IMR-90 (cell line): ENCODE measurements around the gene ACIN1. TPM values are rescaled to one million over a fixed set of nuclear protein-coding genes. Genes with fewer than 3 reads are reported as not detected.

Experiments
- ATAC-seq: fragments of 200-7000 bp; cut with Tn5 transposase; 2 replicates; pipeline ENCODE4 v1.9.1; 2020; ENCODE audit warnings: low read depth, mild to moderate bottlenecking, moderate library complexity
- BruUV-seq: library from RNA; stranded (reverse); fragments of 400-500 nt; replicated peaks from 2 replicates; lab custom pipeline; 2021; lab: Mats Ljungman, UMichigan
- CTCF ChIA-PET: fragments of 300-600 bp; formaldehyde crosslinking; extraction: SDS; loops from one replicate; lab custom pipeline; 2021; ENCODE audit warnings: antibody characterized with exemption; lab: Yijun Ruan, JAX
- POLR2A ChIA-PET: fragments of 300-600 bp; sonication (Branson Sonifier 250); formaldehyde crosslinking; loops from one replicate; lab custom pipeline; 2022; ENCODE audit warnings: antibody characterized with exemption; ENCODE audit not compliant: unreplicated experiment; lab: Charles Lee
- DNase-seq: peaks from one replicate; pipeline ENCODE4 v3.0.0; 2013
- H2AFZ ChIP-seq: replicated peaks from 2 replicates; pipeline ENCODE3; 2013; ENCODE audit warnings: low read length, mild to moderate bottlenecking; ENCODE audit not compliant: poor library complexity
- H2AK5ac ChIP-seq: 2 replicates; pipeline ENCODE4 v1.6.1; 2013; ENCODE audit warnings: low read depth, low read length, inconsistent platforms
- H2AK9ac ChIP-seq: replicated peaks from 2 replicates; pipeline ENCODE3; 2013; ENCODE audit warnings: mild to moderate bottlenecking, low read depth, low read length, moderate library complexity; ENCODE audit not compliant: poor library complexity
- H2BK120ac ChIP-seq: 2 replicates; pipeline ENCODE4 v1.6.1; 2013; ENCODE audit warnings: low read depth, low read length, inconsistent platforms
- H2BK15ac ChIP-seq: 3 replicates; pipeline ENCODE4 v1.6.1; 2013; ENCODE audit warnings: low read depth, low read length, inconsistent platforms
- H2BK20ac ChIP-seq: 2 replicates; pipeline ENCODE4 v1.6.1; 2013; ENCODE audit warnings: low read depth, mild to moderate bottlenecking, inconsistent platforms, low read length, moderate library complexity
- H2BK5ac ChIP-seq: 2 replicates; pipeline ENCODE4 v1.6.1; 2013; ENCODE audit warnings: mild to moderate bottlenecking, low read depth, low read length, inconsistent platforms; ENCODE audit not compliant: poor library complexity, severe bottlenecking
- H3K14ac ChIP-seq: replicated peaks from 2 replicates; pipeline ENCODE4 v1.6.1; 2013; ENCODE audit warnings: low read depth, low read length, inconsistent platforms
- H3K18ac ChIP-seq: 2 replicates; pipeline ENCODE4 v1.6.1; 2013; ENCODE audit warnings: low read depth, low read length, control low read depth
- H3K23ac ChIP-seq: 2 replicates; pipeline ENCODE4 v1.6.1; 2013; ENCODE audit warnings: low read depth, low read length, inconsistent platforms
- H3K27ac ChIP-seq: 2 replicates; pipeline ENCODE4 v1.5.1; 2013; ENCODE audit warnings: mild to moderate bottlenecking, control low read depth, low read length; ENCODE audit not compliant: insufficient read depth
- H3K27me3 ChIP-seq: 2 replicates; pipeline ENCODE4 v1.6.1; 2013; ENCODE audit warnings: low read length; ENCODE audit not compliant: control insufficient read depth, insufficient read depth
- H3K36me3 ChIP-seq: 2 replicates; pipeline ENCODE4 v1.6.1; 2013; ENCODE audit warnings: low read length, mixed read lengths; ENCODE audit not compliant: control insufficient read depth, insufficient read depth
- H3K4ac ChIP-seq: 2 replicates; pipeline ENCODE4 v1.6.1; 2013; ENCODE audit warnings: low read depth, low read length, inconsistent platforms
- H3K4me1 ChIP-seq: 2 replicates; pipeline ENCODE4 v1.6.1; 2013; ENCODE audit warnings: low read length, mixed read lengths; ENCODE audit not compliant: control insufficient read depth, insufficient read depth
- H3K4me2 ChIP-seq: 2 replicates; pipeline ENCODE4 v1.6.1; 2013; ENCODE audit warnings: low read depth, mild to moderate bottlenecking, control low read depth, low read length, moderate library complexity
- H3K4me3 ChIP-seq: 2 replicates; pipeline ENCODE4 v1.5.1; 2013; ENCODE audit warnings: low read depth, mild to moderate bottlenecking, control low read depth, low read length, moderate library complexity; ENCODE audit not compliant: insufficient read depth
- H3K56ac ChIP-seq: 2 replicates; pipeline ENCODE4 v1.6.1; 2013; ENCODE audit warnings: low read length, inconsistent platforms; ENCODE audit not compliant: insufficient read depth; ENCODE audit errors: extremely low read depth
- H3K79me1 ChIP-seq, 2 experiments: 2 replicates each; pipeline ENCODE4 v1.6.1; 2013; ENCODE audit warnings: low read length in 2 of 2, inconsistent platforms in 1 of 2, low read depth in 1 of 2
- H3K9ac ChIP-seq: 2 replicates; pipeline ENCODE4 v1.6.1; 2013; ENCODE audit warnings: low read depth, low read length, control low read depth
- H3K9me1 ChIP-seq: 2 replicates; pipeline ENCODE4 v1.6.1; 2013; ENCODE audit warnings: low read length, inconsistent platforms; ENCODE audit not compliant: insufficient read depth
- H3K9me3 ChIP-seq: 2 replicates; pipeline ENCODE4 v1.6.1; 2013; ENCODE audit warnings: low read length; ENCODE audit not compliant: control insufficient read depth, insufficient read depth
- H4K20me1 ChIP-seq: 2 replicates; pipeline ENCODE4 v1.6.1; 2013; ENCODE audit warnings: low read length, inconsistent platforms; ENCODE audit not compliant: insufficient read depth
- H4K5ac ChIP-seq: 2 replicates; pipeline ENCODE4 v1.6.1; 2013; ENCODE audit warnings: mild to moderate bottlenecking, low read depth, low read length, control low read depth
- H4K8ac ChIP-seq, 2 experiments: 2 replicates each; pipeline ENCODE4 v1.6.1; 2013; ENCODE audit warnings: low read depth in 2 of 2, low read length in 2 of 2, control low read depth in 1 of 2, inconsistent platforms in 1 of 2
- H4K91ac ChIP-seq: 2 replicates; pipeline ENCODE4 v1.6.1; 2013; ENCODE audit warnings: low read depth, low read length, inconsistent platforms; ENCODE audit not compliant: insufficient read depth
- BHLHE40 ChIP-seq: fragments of 150-350 bp; IDR thresholded peaks from 2 replicates; pipeline ENCODE4 v1.6.1; 2016; ENCODE audit warnings: mild to moderate bottlenecking, low read depth, low read length
- CEBPB ChIP-seq: IDR thresholded peaks from 2 replicates; pipeline ENCODE4 v1.6.1; 2012; ENCODE audit warnings: low read depth, low read length, improper control_type of control experiment
- CHD1 ChIP-seq: IDR thresholded peaks from 2 replicates; pipeline ENCODE4 v1.6.1; 2012; ENCODE audit warnings: low read depth, low read length, improper control_type of control experiment
- CTCF ChIP-seq: conservative IDR thresholded peaks from 2 replicates; pipeline ENCODE4 v1.5.1; 2012; ENCODE audit warnings: mild to moderate bottlenecking, low read depth, low read length, improper control_type of control experiment
- ELK1 ChIP-seq: fragments of 150-350 bp; IDR thresholded peaks from 2 replicates; pipeline ENCODE4 v1.6.1; 2016; ENCODE audit warnings: low read depth, mild to moderate bottlenecking, low read length, moderate library complexity, borderline replicate concordance
- FOS ChIP-seq: fragments of 150-350 bp; IDR thresholded peaks from 2 replicates; pipeline ENCODE4 v1.6.1; 2016; ENCODE audit warnings: low read depth, low read length
- MAFK ChIP-seq: IDR thresholded peaks from 2 replicates; pipeline ENCODE4 v1.6.1; 2012; ENCODE audit warnings: low read depth, low read length, improper control_type of control experiment
- MAZ ChIP-seq: IDR thresholded peaks from 2 replicates; pipeline ENCODE4 v1.6.1; 2012; ENCODE audit warnings: low read depth, mild to moderate bottlenecking, low read length, improper control_type of control experiment, moderate library complexity, borderline replicate concordance
- MXI1 ChIP-seq: IDR thresholded peaks from 2 replicates; pipeline ENCODE4 v1.6.1; 2012; ENCODE audit warnings: low read depth, mild to moderate bottlenecking, low read length, moderate library complexity, borderline replicate concordance
- NFE2L2 ChIP-seq: fragments of 150-350 bp; IDR thresholded peaks from 2 replicates; pipeline ENCODE4 v1.6.1; 2016; ENCODE audit warnings: low read depth, mild to moderate bottlenecking, low read length
- POLR2A ChIP-seq: IDR thresholded peaks from 2 replicates; pipeline ENCODE4 v1.6.1; 2012; ENCODE audit warnings: mild to moderate bottlenecking, low read depth, low read length
- RAD21 ChIP-seq: IDR thresholded peaks from 2 replicates; pipeline ENCODE4 v1.6.1; 2012; ENCODE audit warnings: low read length, improper control_type of control experiment
- RCOR1 ChIP-seq: IDR thresholded peaks from 2 replicates; pipeline ENCODE4 v1.6.1; 2012; ENCODE audit warnings: mild to moderate bottlenecking, low read length, improper control_type of control experiment; ENCODE audit not compliant: insufficient replicate concordance
- RFX5 ChIP-seq: IDR thresholded peaks from 2 replicates; pipeline ENCODE4 v1.8.0; 2012; ENCODE audit warnings: low read depth, mild to moderate bottlenecking, low read length, moderate library complexity
- SMC3 ChIP-seq: fragments of 150-350 bp; IDR thresholded peaks from 2 replicates; pipeline ENCODE4 v1.6.1; 2016; ENCODE audit warnings: low read depth, mild to moderate bottlenecking, antibody characterized with exemption, low read length, moderate library complexity
- WGBS, 2 experiments: methylation state at CpG; one replicate each; pipeline versions ENCODE4 v1.1.5 to v1.1.7; 2013; ENCODE audit warnings: missing lambda C conversion rate in 2 of 2; ENCODE audit not compliant: insufficient read length in 1 of 2; ENCODE audit errors: extremely low coverage in 2 of 2; 5-methylcytosine and 5-hydroxymethylcytosine counted together
- dilution Hi-C: fragments of 300-500 bp; cut with HindIII; formaldehyde crosslinking; loops from one replicate; pipeline ENCODE4 v1.14.3; 2018; ENCODE audit warnings: low sequenced_read_pairs; ENCODE audit not compliant: unreplicated experiment
- in situ Hi-C: fragments of 300-500 bp; cut with MboI; formaldehyde crosslinking; loops from 3 replicates; pipeline ENCODE4 v1.14.3; 2019; ENCODE audit warnings: low sequenced_read_pairs, inconsistent platforms, mixed read lengths
- intact Hi-C: fragments of 100-400 bp; cut with micrococcal nuclease; formaldehyde crosslinking; loops from 2 replicates; pipeline ENCODE4 v1.10.0; 2022
- polyA plus RNA-seq, 3 experiments: library from polyadenylated mRNA; depleted of rRNA; stranded (reverse); fragments of >200 nt; gene quantifications; 2 replicates each; pipeline ENCODE4 v1.2.3, GENCODE V29; 2012; ENCODE audit warnings: low replicate concordance in 1 of 3
- total RNA-seq: library from RNA; depleted of rRNA; stranded (reverse); fragments of >200 nt; gene quantifications from 2 replicates; pipeline ENCODE4 v1.2.3, GENCODE V29; 2012
- TF ChIP-seq, protein P1 (sequence below): fragments of 150-350 bp; IDR thresholded peaks from 2 replicates; pipeline ENCODE4 v1.6.1; 2017; ENCODE audit warnings: mild to moderate bottlenecking, antibody characterized with exemption, low read length, low read depth

The ACIN1 gene
- total and polyA plus RNA-seq, 2 of the 4 experiments (the other 2 are of a cell fraction): 73.8 to 185 TPM

GRCh38 chr14:23127861-23128260 is 32.9 kb upstream of the ACIN1 start:
- no peak for ATAC-seq

More at GRCh38 chr14:23127861-23128260, 32.9 kb upstream of the ACIN1 start:
- Histone ChIP-seq H2BK5ac (no peak overlapping the region), H2BK15ac (no peak overlapping the region), H3K4me1 (no peaks in the 10 kb centered on the region), H3K4ac (no peak overlapping the region), H3K56ac (no peak overlapping the region), H3K4me3 (no peak overlapping the region), H3K9me3 (no peaks in the 10 kb centered on the region), H3K27ac (no peak overlapping the region), H2BK120ac (no peak overlapping the region), H3K36me3 (no peaks in the 10 kb centered on the region), H3K23ac (no peak overlapping the region), H2AK5ac (no peak overlapping the region), H3K18ac (no peak overlapping the region), H3K4me2 (no peak overlapping the region), H4K20me1 (no peaks in the 10 kb centered on the region), H3K9me1 (no peaks in the 10 kb centered on the region), H2AFZ (peak overlapping the region; percentile 33), H3K27me3 (peaks cover 29% of the 10 kb centered on the region), H3K9ac (no peak overlapping the region), H4K8ac (no peak overlapping the region), H3K14ac (no peak overlapping the region), H4K5ac (no peak overlapping the region), H2AK9ac (no peak overlapping the region), H3K79me1 (no peaks in the 10 kb centered on the region), H4K91ac (no peak overlapping the region), H2BK20ac (no peak overlapping the region)
- CTCF ChIA-PET: no interaction called here
- TF ChIP-seq SMC3 (no peak), CEBPB (no peak), CHD1 (no peak), NFE2L2 (no peak), MAFK (no peak), MXI1 (no peak), RAD21 (no peak), RCOR1 (no peak), MAZ (no peak), BHLHE40 (no peak), POLR2A (no peak), CTCF (no peak), FOS (no peak), RFX5 (no peak), ELK1 (no peak)
- TF ChIP-seq, protein P1, sequence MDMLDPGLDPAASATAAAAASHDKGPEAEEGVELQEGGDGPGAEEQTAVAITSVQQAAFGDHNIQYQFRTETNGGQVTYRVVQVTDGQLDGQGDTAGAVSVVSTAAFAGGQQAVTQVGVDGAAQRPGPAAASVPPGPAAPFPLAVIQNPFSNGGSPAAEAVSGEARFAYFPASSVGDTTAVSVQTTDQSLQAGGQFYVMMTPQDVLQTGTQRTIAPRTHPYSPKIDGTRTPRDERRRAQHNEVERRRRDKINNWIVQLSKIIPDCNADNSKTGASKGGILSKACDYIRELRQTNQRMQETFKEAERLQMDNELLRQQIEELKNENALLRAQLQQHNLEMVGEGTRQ: no peak
- intact Hi-C loops: no loop called here
- BruUV-seq: no TSS peak
- POLR2A ChIA-PET: no interaction called here
- dilution Hi-C loops: no loop called here
- DNase-seq: no peak
- in situ Hi-C loops: loop anchor here (5.0 kb wide), 1 partner anchor 54 kb away; the partner anchor contains the start of gene SLC7A8
- WGBS, 2 experiments: 60% methylated on average over 1 of the region's 3 CpGs; no CpG with 5 or more reads in 1 of the 2 experiments
